Endothelial cell (in vitro differentiated cells): ENCODE results near the gene MED13L. TPM values are rescaled to one million over a fixed set of nuclear protein-coding genes. Genes with fewer than 3 reads are reported as not detected.

Experiments
- DNase-seq: peaks from one replicate; pipeline ENCODE4 v3.0.0; 2021; ENCODE audit warnings: low spot score
- H3K27ac Mint-ChIP-seq: one replicate; pipeline ENCODE4 v1.8.0; 2021; ENCODE audit warnings: mixed read lengths, inconsistent platforms; ENCODE audit not compliant: unreplicated experiment
- H3K27me3 Mint-ChIP-seq: one replicate; pipeline ENCODE4 v1.8.0; 2021; ENCODE audit warnings: mild to moderate bottlenecking, moderate library complexity, mixed read lengths, inconsistent platforms; ENCODE audit not compliant: unreplicated experiment
- H3K36me3 Mint-ChIP-seq: one replicate; pipeline ENCODE4 v1.8.0; 2021; ENCODE audit warnings: mild to moderate bottlenecking, low read depth, mixed read lengths, inconsistent platforms; ENCODE audit not compliant: unreplicated experiment
- H3K4me1 Mint-ChIP-seq: one replicate; pipeline ENCODE4 v1.8.0; 2021; ENCODE audit warnings: mild to moderate bottlenecking, mixed read lengths, inconsistent platforms; ENCODE audit not compliant: unreplicated experiment
- H3K4me3 Mint-ChIP-seq: one replicate; pipeline ENCODE4 v1.8.0; 2021; ENCODE audit warnings: mild to moderate bottlenecking, mixed read lengths, inconsistent platforms; ENCODE audit not compliant: unreplicated experiment
- H3K9me3 Mint-ChIP-seq: one replicate; pipeline ENCODE4 v1.8.0; 2021; ENCODE audit warnings: mixed read lengths, inconsistent platforms; ENCODE audit not compliant: unreplicated experiment
- total RNA-seq: library from RNA; stranded (reverse); fragmentation: NEBNext Ultra II Directional; extraction: Animal tissue kit (Norgen Biotek cat#: 25700); gene quantifications from one replicate; pipeline ENCODE4 v1.2.1, GENCODE V29; 2021; ENCODE audit not compliant: unreplicated experiment
- TF ChIP-seq, protein P1 (sequence below): fragments of 200-600 bp; sonication (generic); IDR thresholded peaks from one replicate; pipeline ENCODE4 v1.5.0; 2021; ENCODE audit warnings: antibody characterized with exemption; ENCODE audit not compliant: unreplicated experiment

The MED13L gene
- total RNA-seq, 1 donor from 2014 or later: 97.0 TPM

DNA sequence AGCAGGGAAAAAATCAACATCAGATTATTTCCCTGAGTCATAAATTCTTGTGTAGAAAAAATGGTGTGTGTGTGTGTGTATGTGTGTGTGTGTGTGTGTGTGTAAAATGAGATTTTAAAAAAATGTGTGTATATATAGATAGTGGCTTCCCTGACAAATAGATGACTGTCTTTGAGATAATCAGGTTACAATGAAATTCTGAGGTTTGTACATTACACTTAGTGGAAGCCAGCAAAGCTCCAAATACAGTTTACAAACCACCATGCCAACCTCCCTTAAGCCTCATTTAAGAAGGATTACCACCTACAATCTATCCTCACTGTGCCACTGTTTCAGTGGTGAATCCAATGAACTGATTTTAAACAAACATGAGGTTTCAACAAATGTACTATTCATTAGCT lies 93.8 kb downstream of the MED13L start:
- TF ChIP-seq, protein P1, sequence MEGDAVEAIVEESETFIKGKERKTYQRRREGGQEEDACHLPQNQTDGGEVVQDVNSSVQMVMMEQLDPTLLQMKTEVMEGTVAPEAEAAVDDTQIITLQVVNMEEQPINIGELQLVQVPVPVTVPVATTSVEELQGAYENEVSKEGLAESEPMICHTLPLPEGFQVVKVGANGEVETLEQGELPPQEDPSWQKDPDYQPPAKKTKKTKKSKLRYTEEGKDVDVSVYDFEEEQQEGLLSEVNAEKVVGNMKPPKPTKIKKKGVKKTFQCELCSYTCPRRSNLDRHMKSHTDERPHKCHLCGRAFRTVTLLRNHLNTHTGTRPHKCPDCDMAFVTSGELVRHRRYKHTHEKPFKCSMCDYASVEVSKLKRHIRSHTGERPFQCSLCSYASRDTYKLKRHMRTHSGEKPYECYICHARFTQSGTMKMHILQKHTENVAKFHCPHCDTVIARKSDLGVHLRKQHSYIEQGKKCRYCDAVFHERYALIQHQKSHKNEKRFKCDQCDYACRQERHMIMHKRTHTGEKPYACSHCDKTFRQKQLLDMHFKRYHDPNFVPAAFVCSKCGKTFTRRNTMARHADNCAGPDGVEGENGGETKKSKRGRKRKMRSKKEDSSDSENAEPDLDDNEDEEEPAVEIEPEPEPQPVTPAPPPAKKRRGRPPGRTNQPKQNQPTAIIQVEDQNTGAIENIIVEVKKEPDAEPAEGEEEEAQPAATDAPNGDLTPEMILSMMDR: no peak
- peaks cover 2% of the 10 kb centered on the region for H3K27me3 Mint-ChIP-seq
- H3K36me3 Mint-ChIP-seq: no peaks in the 10 kb centered on the region
- H3K4me3 Mint-ChIP-seq: no peak overlapping the region
- DNase-seq: no peak
- H3K4me1 Mint-ChIP-seq: peaks cover 17% of the 10 kb centered on the region
- H3K27ac Mint-ChIP-seq: no peak overlapping the region
- H3K9me3 Mint-ChIP-seq: no peaks in the 10 kb centered on the region

DNA sequence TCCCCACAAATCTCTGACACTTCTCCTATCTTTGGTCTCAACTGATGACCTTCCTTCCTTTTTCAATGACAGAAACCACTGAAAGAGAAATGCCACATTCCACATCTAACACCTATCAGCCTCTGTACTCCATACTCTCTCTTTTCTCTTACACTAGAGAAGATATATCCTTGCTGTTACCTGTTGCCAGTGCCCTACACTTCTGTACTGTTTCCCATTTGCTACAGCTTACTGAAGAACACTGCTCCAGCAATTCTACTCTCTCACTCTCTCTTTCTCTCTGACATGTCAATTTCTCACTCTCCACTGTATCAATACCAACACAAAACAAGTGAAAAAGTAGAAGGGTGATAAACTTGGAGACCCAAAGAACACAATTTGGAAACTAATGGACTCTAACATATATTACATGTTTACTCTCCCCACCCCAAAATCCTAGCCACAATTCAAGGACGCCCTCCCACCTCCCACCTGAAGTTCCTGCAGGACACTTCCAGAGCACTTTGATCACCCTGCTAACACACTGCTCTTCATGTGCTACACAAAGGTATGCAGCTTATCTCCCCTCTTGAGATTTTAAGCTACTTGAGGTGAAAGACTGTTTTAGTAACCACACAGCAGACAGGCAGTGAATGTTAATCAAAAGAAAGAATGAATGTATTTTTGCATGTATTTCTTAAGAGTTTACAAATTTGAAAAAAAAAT lies 95.0 kb downstream of the MED13L start:
- no peaks in the 10 kb centered on the region for H3K36me3 Mint-ChIP-seq
- H3K4me3 Mint-ChIP-seq: no peak overlapping the region

DNA sequence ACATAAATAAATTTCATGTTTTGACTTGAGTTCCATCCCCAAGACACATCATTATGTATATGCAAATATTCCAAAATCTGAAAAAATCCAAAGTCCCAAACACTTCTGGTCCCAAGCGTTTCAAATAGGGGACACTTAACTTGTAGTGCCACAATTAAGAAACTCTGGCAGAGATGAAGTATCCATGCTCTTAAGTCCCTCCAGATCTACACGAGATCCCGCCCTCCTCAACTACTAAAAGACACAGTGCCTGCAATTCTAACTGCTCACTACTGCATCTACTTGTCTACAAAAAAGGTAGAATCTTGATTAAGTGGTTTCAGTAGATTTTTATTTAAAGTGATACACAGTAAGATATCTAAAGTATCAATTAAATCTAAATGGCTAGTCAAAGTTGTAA lies 97.0 kb downstream of the MED13L start:
- DNase-seq: no peak
- Mint-ChIP-seq H3K4me3 (no peak overlapping the region), H3K36me3 (no peaks in the 10 kb centered on the region), H3K4me1 (peaks cover 16% of the 10 kb centered on the region), H3K27ac (no peak overlapping the region), H3K27me3 (peaks cover 3% of the 10 kb centered on the region), H3K9me3 (no peaks in the 10 kb centered on the region)
- TF ChIP-seq, protein P1: no peak

More for the DNA sequence above, 95.0 kb downstream of the MED13L start:
- H3K4me1 Mint-ChIP-seq: peaks cover 17% of the 10 kb centered on the region
- H3K27me3 Mint-ChIP-seq: peaks cover 2% of the 10 kb centered on the region
- no peak overlapping the region for H3K27ac Mint-ChIP-seq
- TF ChIP-seq, protein P1: no peak
- no peak for DNase-seq
- H3K9me3 Mint-ChIP-seq: no peaks in the 10 kb centered on the region

DNA sequence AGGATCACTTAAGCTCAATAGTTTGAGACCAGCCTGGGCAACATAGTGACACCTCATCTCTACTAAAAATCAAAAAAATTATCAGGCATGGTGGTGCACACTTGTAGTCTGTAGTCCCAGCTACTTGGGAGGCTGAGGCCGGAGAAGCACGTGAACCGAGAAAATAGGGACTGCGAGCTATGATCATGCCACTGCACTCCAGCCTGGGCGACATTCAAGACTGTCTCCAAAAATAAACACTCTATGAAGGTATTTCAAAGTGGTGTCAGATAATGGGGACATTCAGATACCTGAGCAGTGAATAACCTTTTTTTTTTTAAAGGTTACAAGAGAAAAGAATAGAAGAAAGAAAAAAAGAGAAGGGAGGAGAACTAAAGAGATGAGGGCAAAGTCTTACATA lies 98.1 kb downstream of the MED13L start:
- no peaks in the 10 kb centered on the region for H3K9me3 Mint-ChIP-seq
- H3K27ac Mint-ChIP-seq: no peak overlapping the region
- H3K4me3 Mint-ChIP-seq: no peak overlapping the region
- peaks cover 17% of the 10 kb centered on the region for H3K4me1 Mint-ChIP-seq
- no peak for DNase-seq
- H3K27me3 Mint-ChIP-seq: peaks cover 3% of the 10 kb centered on the region
- TF ChIP-seq, protein P1: no peak
- no peaks in the 10 kb centered on the region for H3K36me3 Mint-ChIP-seq

DNA sequence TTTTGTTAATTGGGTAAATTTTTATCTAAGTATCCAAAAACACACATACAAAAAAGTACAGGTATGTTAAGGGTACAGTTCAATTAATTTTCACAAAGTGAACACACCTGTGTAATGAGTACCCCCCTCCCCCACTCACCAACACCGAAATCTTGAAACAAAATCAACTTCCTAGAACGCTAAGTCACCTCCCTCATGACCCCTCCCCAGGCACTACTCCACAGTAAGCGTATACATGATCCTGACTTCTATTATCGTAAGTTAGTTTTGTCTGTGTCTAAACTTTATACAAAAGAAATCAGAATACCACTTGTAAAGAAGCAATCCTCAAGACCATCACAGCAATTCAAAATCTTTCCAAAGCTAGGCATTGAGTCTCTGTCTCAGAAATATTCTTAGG lies 100.5 kb downstream of the MED13L start:
- Mint-ChIP-seq H3K27ac (no peak overlapping the region), H3K27me3 (peaks cover 3% of the 10 kb centered on the region), H3K4me1 (peaks cover 11% of the 10 kb centered on the region), H3K36me3 (no peaks in the 10 kb centered on the region), H3K4me3 (no peak overlapping the region), H3K9me3 (no peaks in the 10 kb centered on the region)
- TF ChIP-seq, protein P1: no peak
- no peak for DNase-seq
